Measurements from ENCODE around the gene ATF2. TPM values are rescaled to one million over a fixed set of nuclear protein-coding genes. Genes with fewer than 3 reads are reported as not detected.

The ATF2 gene
- polyA plus RNA-seq, 3 donors = 52.9 to 65.1 (median 60.9) TPM

DNA sequence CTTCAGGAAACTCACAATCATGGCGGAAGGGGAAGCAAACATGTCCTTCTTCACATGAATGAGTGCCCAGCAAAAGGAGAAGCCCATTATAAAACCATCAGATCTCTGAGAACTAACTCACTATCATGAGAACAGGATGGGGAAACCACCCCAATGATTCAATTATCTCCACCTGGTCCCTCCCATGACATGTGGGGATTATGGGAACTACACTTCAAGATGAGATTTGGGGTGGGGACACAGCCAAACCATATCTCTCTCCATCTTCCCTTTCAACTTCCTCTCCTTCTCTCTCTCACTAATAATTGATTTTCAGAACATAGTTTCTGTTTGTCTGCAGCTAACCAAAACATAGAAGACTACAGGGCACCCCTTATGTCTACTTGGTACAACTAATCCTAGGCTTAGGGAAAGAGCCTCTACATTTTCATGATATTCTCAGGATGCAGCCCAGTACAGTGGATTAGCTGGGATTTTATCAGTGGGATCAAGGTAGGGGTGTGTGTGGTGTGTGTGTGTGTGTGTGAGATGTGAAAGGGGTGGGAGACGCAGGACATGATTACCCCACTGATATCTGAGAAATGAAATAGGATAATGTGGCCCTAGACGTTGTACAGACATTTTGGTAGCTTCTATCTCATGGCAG lies 2.8 kb upstream of the ATF2 start:
- DNase-seq = no peak

DNA sequence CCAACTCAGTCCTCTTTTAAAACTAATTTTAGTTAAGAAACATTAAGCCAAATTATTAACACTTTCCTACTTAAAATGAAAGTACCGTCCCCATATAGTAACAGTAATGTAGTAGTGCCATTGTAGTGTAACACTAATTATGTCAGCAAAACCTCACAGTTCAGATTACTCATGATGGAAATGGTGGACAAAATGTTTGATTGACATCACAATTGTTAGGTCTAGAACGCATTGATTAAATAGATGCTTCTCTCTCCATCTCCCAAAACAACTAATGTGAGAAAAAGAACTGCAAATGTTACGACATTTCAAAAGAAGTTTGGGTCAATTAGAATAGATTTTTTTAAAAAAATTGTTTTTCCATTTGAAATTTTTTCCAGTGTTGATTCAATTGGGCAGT lies 1.2 kb upstream of the ATF2 start:
- no peak for DNase-seq

DNA sequence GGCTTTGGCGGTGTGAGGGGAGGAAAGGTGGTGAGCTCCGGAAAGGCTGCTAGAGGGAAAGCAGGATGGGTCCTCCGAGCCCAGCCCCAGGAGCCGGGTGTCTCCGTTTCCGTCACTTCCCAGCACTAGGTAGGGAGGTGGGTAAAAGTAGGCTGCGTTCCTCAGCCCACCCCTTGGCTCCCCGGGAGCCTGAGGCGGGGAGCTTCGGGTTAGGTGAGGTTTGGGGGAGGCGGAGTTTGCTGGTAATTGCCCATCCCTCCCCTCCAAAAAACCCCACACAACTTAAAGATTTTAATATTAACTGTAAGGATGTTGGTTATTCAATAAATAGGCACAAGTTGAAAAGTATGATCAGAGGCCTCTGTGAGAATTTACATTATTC lies 552 bp upstream of the ATF2 start:
- DNase-seq = no peak

DNA sequence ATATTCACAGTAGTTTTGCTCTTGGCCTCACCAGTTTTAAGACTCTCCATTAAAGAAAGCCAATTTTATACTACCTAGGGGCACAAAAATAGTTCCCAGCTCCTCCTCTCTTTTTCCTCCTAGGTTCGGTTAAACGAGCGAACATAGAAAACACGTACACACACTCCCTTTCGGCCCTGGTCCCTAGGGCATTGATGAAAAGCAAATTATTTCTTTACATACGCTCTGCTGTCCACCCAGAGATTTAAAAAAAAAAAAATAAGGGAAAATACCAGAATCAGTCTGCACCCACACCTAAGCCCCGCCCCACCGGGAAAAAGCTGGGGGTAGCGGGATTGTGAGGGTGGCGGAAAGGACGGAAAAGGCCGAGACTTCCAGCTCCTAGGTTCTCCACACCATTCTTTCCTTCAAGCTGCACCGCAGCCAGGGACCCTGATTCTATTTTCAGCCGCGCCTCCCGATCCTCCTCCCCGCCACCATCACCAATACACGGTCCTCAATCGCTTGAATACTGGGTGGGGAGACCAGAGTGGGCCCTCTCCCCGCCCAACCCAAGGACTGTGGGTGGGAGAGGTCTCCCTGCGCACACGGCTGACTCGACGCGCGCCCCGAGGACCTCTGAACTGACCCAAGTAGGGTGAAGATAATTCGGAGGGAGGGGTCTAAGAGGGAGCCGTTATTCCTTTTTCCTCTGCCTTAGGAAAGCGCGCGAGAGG lies 769 bp downstream of the ATF2 start:
- DNase-seq = peak; percentile 38

DNA sequence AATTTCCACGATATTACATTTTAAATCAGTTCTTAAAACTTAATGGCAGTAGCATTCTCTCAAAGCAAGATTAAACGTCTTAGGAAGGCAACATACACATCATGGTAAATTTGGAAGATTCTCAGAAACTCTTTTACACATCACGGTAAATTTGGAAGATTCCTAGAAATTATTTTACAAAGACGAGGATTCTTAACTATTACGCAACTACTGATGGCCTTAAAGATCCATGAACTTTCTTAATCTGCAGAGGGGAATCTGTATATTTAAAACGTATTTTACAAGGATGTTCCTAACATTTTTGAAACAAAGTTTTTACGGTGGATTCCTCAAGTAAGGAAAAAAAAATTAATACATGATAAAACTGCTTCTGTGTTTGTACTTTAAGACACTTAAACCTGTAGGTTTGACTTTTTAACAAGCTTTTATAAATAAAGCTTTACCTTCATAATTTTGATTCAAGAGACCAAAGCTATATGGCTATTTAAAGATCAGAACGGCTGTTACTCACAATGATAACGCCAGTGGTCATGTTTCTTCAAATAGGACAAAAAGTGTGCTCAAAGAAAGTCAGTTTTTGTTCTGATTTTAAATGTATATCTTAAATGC lies 1.7 kb downstream of the ATF2 start:
- DNase-seq = no peak

DNA sequence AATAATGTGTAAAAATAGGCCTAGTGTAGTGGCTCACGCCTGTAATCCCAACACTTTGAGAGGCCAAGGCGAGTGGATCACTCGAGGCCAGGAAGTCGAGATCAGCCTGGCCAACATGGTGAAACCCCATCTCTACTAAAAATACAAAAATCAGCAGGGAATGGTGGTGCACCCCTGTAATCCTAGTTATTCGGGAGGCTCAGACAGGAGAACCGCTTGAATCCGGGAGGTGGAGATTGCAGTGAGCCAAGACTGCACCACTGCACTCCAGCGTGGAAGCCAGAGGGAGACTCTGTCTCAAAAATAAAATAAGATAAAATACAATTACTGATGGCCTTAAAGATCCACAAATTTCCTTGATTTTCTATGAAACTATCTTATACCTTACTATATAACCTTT lies 3.8 kb downstream of the ATF2 start:
- no peak for DNase-seq

DNA sequence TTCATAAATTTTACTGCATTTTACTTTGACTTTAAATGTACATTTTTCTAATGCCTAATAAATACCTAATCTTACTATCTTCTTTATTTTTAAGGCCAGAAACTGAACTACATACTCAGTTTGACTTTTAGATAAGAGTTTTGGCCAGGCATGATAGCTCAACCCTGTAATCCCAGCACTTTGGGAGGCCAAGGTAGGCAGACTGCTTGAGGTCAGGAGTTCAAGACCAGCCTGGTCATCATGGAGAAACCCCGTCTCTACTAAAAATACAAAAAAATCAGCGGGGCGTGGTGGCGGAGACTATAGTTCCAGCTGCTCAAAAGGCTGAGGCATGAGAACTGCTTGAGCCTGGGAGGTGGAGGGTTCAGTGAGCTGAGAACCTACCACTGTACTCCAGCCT lies 9.1 kb downstream of the ATF2 start:
- DNase-seq = no peak

DNA sequence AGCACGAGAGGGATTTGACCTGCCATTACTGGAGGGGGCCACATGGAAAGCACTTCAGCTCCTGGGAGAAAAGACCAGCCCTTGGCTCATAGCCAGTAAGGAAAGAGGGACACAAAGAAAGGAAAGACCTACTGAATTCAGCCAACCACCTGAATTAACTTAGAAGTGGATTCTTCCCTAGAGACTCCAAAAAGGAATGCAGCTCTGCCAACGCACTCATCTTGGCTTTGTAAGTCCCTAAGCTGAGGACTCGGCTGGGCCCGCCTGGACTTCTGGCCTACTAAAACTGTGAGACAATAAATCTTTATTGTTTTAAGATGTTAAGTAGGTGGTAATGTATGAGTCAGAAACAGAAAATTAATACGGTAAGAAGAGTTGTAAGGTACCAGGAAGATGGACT lies 11.5 kb downstream of the ATF2 start:
- DNase-seq = no peak

DNA sequence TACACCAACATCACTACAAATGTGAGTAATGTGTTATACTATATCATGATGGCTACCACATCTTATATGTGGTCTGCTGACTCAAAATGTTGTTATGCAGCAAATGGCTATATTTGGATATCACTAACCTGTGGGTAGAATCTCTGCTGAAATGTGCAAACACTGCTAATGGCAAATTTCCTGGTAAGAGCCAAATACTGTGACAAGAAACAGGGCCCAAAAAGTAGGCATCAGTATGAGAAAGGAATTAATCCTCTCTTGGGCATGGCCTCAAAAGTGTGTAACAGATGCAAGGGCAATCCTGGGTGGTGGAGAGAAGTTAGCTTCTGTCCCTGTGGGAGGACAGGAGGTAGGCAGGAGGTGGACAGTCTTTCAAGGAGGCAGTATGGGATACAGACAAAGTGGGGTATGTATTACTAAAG lies 13.3 kb downstream of the ATF2 start:
- DNase-seq = no peak

DNA sequence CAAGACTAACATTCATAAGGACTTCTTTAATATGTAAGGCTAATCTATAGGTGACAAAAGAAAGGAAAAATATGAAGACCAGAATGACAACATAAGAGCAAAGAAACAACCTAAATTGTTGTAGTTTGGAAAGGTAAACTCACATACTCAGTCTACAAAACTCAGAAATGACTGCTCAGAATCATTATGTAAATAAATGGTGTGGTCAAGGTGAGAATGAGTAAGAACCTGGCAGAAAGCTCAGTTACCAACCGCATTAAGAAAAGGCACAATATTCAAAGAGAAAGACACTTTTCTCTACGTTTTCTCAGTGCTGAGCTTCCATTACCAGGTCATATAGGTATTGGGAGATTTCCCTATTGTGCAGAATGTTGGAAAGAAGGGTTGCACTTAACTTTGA lies 15.8 kb downstream of the ATF2 start:
- no peak for DNase-seq

DNA sequence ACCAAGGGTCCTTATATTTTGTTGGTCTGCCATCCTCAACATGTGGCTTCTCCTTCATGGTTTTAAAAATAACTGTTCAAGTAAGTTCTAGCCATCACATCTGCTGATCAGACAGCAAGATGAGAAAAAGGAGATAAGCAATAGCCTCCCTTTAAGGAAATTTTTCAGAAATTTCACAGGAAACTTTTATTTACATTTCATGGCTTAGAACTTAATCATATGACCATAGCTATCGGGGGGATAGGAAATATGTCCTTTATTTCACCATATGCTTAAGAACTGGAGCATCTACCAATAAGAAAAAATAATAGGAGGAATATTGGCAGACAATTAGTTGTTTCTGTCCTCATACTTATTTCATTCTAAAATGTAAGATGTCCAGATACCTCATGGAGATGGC lies 16.2 kb downstream of the ATF2 start:
- DNase-seq = no peak

DNA sequence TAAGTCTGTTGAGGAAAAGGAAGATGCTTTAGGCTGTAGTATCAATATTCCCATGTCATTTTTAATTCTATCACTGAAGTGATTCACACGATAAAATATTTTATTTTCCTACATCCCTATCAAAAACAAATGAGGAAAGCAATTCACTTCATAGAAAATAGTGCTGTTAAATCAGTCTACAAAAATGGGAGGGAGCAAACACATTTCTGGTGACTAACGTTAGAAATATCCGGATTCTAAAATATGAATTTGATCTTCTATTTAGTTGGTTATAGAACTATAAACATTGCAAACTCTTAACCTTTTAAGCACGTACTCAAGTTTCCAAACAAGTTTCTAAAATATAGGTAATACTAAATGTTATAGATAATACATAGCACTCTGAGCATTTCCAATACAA lies 20.8 kb downstream of the ATF2 start:
- no peak for DNase-seq

DNA sequence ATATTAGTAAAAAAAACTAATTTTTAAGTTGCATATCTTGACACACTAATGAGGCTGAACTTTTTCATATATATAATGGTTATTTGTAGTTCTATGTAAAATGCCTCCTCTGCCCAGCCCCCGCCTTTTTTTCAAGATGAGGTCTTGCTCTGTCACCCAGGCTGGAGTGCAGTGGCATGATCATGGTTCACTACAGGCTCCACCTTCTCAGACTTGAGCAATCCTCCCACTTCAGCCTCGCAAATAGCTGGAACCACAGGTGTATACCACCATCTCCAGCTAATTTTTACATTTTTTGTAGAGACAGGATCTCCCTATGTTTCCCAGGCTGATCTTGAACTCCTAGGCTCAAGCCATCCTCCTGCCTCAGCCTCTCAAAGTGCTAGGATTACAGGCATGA lies 24.3 kb downstream of the ATF2 start:
- no peak for DNase-seq

DNA sequence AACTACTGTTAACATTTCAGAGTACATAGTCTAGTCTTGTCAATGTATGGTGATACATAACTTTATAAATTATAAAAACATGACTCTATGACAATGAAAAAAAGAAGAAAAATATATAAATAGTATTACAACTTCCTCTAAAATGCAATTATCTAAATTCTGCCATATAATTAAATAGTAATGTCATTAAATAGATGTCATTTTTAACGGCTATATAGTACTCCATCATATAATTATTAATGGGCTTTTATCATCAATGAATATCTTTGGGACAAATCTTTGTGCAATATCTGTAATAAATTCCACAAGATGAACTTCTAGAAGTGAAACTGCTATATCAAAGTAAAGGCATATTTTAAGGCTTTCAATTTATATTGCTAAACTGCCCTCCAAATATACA lies 24.8 kb downstream of the ATF2 start:
- DNase-seq = no peak

DNA sequence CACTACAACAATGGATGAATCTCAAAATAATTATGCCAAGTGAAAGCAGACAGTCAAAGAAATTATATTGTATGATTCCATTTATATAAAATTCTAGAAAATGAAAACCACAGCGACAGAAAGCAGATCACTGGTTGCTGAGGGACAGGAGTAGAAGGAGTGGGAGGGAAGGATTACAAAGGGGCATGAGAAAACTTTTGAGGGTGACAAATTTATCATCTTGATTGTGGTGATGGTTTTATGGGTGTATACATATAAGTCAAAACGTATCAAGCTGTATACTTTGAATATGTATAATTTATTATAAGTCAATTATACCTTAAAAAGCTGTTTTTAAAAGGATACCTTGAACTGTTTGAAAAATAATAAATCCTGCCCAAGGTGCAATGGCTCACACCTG lies 27.7 kb downstream of the ATF2 start:
- DNase-seq = no peak

DNA sequence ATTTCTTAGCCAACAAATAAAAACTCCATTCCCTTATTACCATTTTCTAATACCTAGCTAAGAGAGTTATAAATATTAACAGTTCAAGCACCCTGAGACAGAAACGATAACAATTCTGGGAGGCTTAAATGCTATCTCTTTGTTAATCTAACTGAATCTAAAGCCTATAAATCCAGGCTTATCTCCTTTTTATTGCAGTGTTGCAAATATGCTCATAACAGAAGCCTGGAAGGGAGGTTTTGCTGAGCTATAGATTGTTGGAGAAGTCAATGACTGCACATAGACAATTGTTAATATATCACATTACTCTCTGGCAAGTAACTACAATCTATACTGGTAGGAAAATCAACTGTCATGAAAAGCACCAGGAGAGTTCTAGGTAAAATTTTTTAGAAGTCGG lies 30.2 kb downstream of the ATF2 start:
- DNase-seq = no peak

DNA sequence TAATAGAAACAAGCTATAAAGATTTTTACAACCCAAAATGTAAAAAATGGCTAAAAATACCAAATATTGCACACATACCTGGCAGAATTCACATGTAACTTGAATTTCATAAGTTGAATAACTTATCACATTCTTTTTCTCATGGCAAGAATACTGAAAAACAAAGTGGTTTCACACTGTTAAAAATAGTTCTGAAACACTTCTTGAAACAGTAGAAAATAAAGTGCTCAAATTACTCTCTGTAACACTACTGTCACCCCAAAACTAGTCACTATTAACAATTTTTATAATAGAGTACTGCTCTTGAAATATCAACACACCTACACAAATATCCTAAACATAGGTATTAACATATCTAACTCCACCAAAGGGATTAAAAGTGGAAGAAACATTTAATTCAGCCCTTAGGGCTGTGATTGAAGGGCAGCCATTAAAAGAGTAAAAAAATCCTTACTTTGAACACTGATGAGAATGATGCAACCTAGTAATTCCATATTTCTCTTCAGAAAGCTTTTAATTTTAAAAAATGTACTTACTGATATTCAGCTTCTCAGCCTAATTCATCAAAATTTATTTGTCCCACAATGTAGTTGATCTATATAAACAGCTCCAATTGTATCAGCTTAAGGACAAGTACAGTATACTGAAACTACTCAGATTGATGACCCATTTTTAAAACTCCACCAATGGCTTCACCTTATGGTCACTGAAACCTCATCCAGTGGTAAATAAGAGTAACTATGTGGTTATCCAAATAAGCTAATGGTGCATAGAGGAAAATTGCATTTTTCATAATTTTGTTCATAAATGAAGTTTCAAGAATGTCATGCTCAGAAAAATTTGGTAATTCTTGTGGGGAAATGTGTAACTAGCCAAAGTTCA lies 31.4 kb downstream of the ATF2 start:
- no peak for DNase-seq

DNA sequence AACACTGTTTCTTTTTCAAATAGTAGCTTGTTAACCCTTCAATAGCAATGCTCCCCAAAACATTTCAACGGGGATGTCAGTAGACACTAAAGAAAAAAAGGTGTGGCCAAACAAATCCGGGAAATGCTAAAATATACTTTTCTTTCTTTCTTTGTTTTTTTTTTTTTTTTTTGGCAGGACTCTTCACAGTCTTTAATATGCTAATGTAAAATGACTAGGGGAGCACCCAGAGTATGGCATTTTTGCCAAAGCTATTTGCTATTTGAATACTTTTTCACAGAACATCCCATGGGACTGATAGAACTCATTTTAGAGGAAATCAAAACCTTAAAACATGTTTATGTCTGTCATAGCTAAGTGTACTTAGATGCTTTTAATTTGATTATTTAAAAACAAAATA lies 32.1 kb downstream of the ATF2 start:
- no peak for DNase-seq

DNA sequence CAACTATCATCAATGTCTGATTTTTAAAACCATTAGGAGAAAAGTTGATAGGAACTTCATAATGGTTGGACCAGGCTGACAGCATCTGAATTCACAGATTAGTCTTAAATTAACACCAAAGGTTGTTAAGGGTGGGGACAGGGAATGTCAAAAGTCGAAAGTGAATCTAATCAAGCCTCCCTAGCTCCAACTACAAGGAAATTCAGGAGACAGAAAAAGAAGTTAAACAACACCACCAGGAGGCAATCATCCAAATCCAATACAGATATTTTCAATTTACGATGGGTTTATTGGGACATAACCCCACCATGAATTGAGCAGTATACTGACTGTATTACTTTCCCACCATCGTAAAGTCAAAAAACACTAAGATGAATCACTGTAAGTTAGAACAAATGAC lies 32.8 kb downstream of the ATF2 start:
- no peak for DNase-seq

DNA sequence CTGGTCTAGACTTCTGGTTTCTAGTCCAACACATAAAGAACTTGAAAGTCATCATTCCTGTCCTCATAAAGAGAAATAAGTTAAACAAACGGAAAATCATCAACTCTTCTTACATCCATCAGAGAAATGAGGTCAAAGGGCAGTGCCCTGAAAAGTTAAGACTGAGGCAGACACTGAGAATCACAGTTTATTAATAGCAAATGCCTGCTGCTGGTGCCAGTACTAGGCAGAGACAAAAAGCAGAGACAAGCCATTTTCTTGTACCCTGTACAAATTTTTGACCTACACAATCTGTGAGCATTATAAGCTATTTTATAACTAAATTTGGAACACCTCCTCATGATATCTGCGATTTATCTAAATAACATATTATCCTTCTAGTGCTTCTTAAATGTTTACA lies 36.8 kb downstream of the ATF2 start:
- no peak for DNase-seq

DNA sequence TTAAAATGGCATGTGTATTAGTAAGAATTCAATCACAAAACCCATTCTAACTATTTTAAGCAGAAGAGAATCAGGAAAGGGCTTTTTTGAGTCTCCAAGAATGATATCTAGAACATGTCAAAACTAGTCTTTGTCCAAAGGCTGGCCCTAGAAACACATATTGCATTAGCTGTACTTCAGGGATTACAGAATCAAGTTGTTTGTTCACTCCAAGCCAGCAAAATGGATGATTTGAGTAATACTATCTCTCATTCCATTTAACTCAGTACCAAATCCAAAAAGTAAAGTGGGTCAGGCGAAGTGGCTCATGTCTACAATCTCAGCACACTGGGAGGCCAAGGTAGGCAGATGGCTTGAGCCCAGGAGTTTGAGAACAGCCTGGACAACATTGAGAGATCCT lies 41.3 kb downstream of the ATF2 start:
- no peak for DNase-seq

DNA sequence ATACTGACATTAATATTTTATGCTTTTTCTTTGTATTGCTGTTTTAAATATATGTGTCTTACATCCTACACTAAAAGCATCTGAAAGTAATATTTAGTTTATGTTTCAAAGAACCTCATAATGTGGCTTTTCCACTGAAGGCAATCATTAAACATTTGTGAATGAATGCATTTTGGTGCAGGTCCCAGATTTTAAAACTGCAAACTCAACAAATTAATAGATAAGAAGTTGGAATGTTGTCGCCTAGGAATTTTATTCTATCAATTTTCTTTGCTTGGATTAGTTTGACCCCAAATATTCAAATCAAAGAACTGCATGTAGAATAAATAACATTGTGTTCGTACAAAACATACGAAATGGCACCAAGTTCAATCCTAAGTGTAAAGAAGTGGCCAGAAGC lies 44.7 kb downstream of the ATF2 start:
- no peak for DNase-seq

DNA sequence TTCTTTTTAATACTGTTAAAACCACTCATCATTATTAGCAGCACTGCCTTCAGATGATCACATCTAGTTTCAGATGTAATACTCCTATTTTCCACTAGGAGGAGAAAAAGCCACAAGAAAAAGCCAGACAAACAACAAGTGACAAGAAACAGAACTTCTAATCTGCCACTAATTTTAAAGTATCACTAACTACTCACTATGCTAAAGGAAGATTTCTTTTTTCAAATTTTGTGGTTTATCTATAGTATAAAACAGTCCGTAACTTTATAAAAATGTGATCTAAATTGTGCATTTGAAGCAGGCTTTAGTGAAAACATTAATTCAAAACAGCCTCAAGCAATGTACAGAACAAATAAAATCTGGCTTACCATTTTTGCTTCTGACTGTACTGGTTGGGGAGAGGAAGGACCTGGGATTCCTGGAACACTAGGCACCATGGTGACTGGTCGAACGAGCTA lies 56.8 kb downstream of the ATF2 start:
- peak; percentile 43 for DNase-seq

Data from renal pelvis (tissue), 4 donors.